Caco-2 (cell line): ENCODE measurements around the gene SLC9A8. TPM values are rescaled to one million over a fixed set of nuclear protein-coding genes. Genes with fewer than 3 reads are reported as not detected.
"Not testable (repeated sequence)": the region's sequence is repeated elsewhere in the genome, so short reads cannot be mapped to it uniquely, and the experiment has no call there.

Experiments
- BruUV-seq: library from RNA; stranded (reverse); fragments of 400-500 nt; replicated peaks from 2 replicates; lab custom pipeline; 2021; lab: Mats Ljungman, UMichigan
- CTCF ChIA-PET: fragments of 300-600 bp; sonication (Branson Sonifier 250); formaldehyde crosslinking; loops from one replicate; lab custom pipeline; 2022; ENCODE audit warnings: antibody characterized with exemption; lab: Charles Lee
- POLR2A ChIA-PET: fragments of 300-600 bp; sonication (Branson Sonifier 250); formaldehyde crosslinking; loops from one replicate; lab custom pipeline; 2022; ENCODE audit warnings: antibody characterized with exemption; lab: Charles Lee
- DNase-seq, 2 experiments: peaks; one replicate each; pipeline versions ENCODE4 v3.0.0 to v3.0.0-alpha.2; 2020 to 2022
- H3K27me3 ChIP-seq: replicated peaks from 2 replicates; pipeline ENCODE4 v1.6.0; 2011; ENCODE audit warnings: low read length; ENCODE audit not compliant: control insufficient read depth, insufficient read depth
- H3K36me3 ChIP-seq: 2 replicates; pipeline ENCODE4 v1.5.1; 2011; ENCODE audit warnings: low read length; ENCODE audit not compliant: control insufficient read depth, insufficient read depth
- H3K4me1 ChIP-seq: fragments of 250-450 bp; sonication (Bioruptor Pico); 2 replicates; pipeline ENCODE4 v1.5.1; 2020; ENCODE audit warnings: mild to moderate bottlenecking
- H3K4me3 ChIP-seq: 2 replicates; pipeline ENCODE4 v1.5.1; 2011; ENCODE audit warnings: low read depth, mild to moderate bottlenecking, control low read depth, low read length
- H3K9me3 ChIP-seq: fragments of 250-450 bp; sonication (Bioruptor Pico); 2 replicates; pipeline ENCODE4 v1.5.1; 2020; ENCODE audit warnings: mild to moderate bottlenecking, moderate library complexity
- H3K27ac Mint-ChIP-seq: one replicate; pipeline ENCODE4 v1.8.0; 2022; ENCODE audit warnings: mixed read lengths; ENCODE audit not compliant: unreplicated experiment
- H3K27me3 Mint-ChIP-seq: one replicate; pipeline ENCODE4 v1.8.0; 2022; ENCODE audit warnings: mixed read lengths; ENCODE audit not compliant: insufficient read depth, unreplicated experiment
- H3K36me3 Mint-ChIP-seq: one replicate; pipeline ENCODE4 v1.8.0; 2022; ENCODE audit warnings: mild to moderate bottlenecking, mixed read lengths; ENCODE audit not compliant: insufficient read depth, unreplicated experiment
- H3K4me1 Mint-ChIP-seq: one replicate; pipeline ENCODE4 v1.8.0; 2022; ENCODE audit warnings: low read depth, mixed read lengths; ENCODE audit not compliant: unreplicated experiment
- H3K4me3 Mint-ChIP-seq: one replicate; pipeline ENCODE4 v1.8.0; 2022; ENCODE audit warnings: mild to moderate bottlenecking, moderate library complexity, mixed read lengths; ENCODE audit not compliant: unreplicated experiment
- H3K9me3 Mint-ChIP-seq: one replicate; pipeline ENCODE4 v1.8.0; 2022; ENCODE audit warnings: mixed read lengths; ENCODE audit not compliant: unreplicated experiment
- CTCF ChIP-seq, 2 experiments: fragments of 200-600 bp in 1 of 2; IDR thresholded peaks; 1 replicate in 1 of 2; 2 replicates in 1 of 2; pipeline versions ENCODE4 v1.5.1 to v1.8.0; 2011 to 2022; ENCODE audit warnings: antibody characterized with exemption in 1 of 2, control low read depth in 1 of 2, inconsistent platforms in 1 of 2, low read depth in 1 of 2, low read length in 1 of 2, mild to moderate bottlenecking in 1 of 2, moderate library complexity in 1 of 2; ENCODE audit not compliant: insufficient read depth in 1 of 2, severe bottlenecking in 1 of 2, unreplicated experiment in 1 of 2
- intact Hi-C: fragments of 100-400 bp; cut with micrococcal nuclease; formaldehyde crosslinking; loops from one replicate; pipeline ENCODE4 v1.10.0; 2022; ENCODE audit not compliant: unreplicated experiment
- total RNA-seq: library from RNA; stranded (reverse); gene quantifications from 2 replicates; pipeline ENCODE4 v1.2.3, GENCODE V29; 2022

Gene SLC9A8
- total RNA-seq, 1 experiment from 2014 or later, result 21.4 TPM

GRCh38 chr20:49858076-49858585, 45.5 kb downstream of the SLC9A8 start:
- peaks cover 1% of the 10 kb centered on the region for H3K36me3 ChIP-seq
- no peaks in the 10 kb centered on the region for H3K27me3 ChIP-seq
- Mint-ChIP-seq H3K27ac (no peak overlapping the region), H3K9me3 (no peaks in the 10 kb centered on the region), H3K4me1 (no peaks in the 10 kb centered on the region), H3K36me3 (no peaks in the 10 kb centered on the region), H3K27me3 (no peaks in the 10 kb centered on the region), H3K4me3 (no peak overlapping the region)
- DNase-seq, result no peak
- ChIA-PET POLR2A (no interaction called here), CTCF (no interaction called here)
- H3K9me3 ChIP-seq, result no peaks in the 10 kb centered on the region
- intact Hi-C loops, result no loop called here
- no TSS peak for BruUV-seq
- H3K4me1 ChIP-seq, result no peaks in the 10 kb centered on the region
- no peak overlapping the region for H3K4me3 ChIP-seq
- no peak for TF ChIP-seq CTCF (IDR thresholded peaks at IDR 0.05; ENCODE audit: insufficient read depth in 1 of 2, low read depth in 1 of 2, low read length in 1 of 2, severe bottlenecking in 1 of 2, unreplicated experiment in 1 of 2)

GRCh38 chr20:49859011-49859410, 46.4 kb downstream of the SLC9A8 start:
- no peaks in the 10 kb centered on the region; the same call in 1 of the 2 replicates for H3K36me3 ChIP-seq
- DNase-seq, result peak in 1 of 2 experiments; percentile 39
- POLR2A ChIA-PET, result no interaction called here
- Mint-ChIP-seq H3K27ac (no peak overlapping the region), H3K9me3 (no peaks in the 10 kb centered on the region), H3K4me3 (no peak overlapping the region), H3K4me1 (no peaks in the 10 kb centered on the region), H3K36me3 (no peaks in the 10 kb centered on the region), H3K27me3 (no peaks in the 10 kb centered on the region)
- H3K4me1 ChIP-seq, result no peaks in the 10 kb centered on the region
- no peak for TF ChIP-seq CTCF (IDR thresholded peaks at IDR 0.05; ENCODE audit: insufficient read depth in 1 of 2, low read depth in 1 of 2, low read length in 1 of 2, severe bottlenecking in 1 of 2, unreplicated experiment in 1 of 2)
- CTCF ChIA-PET, result interaction anchor here (0.8 to 1.4 kb wide), 2 partner anchors 13 to 317 kb away, joined by 4 to 5 read pairs; no protein-coding TSS in a partner anchor
- no peak overlapping the region for H3K4me3 ChIP-seq
- no peaks in the 10 kb centered on the region for H3K27me3 ChIP-seq
- H3K9me3 ChIP-seq, result no peaks in the 10 kb centered on the region
- intact Hi-C loops, result loop anchor here (1.0 kb wide), 1 partner anchor 91 kb away; no protein-coding TSS in a partner anchor
- no TSS peak for BruUV-seq

GRCh38 chr20:49859807-49860206, 47.2 kb downstream of the SLC9A8 start:
- no peaks in the 10 kb centered on the region for H3K27me3 ChIP-seq
- peak in 1 of 2 experiments; percentile 40 for DNase-seq
- Mint-ChIP-seq H3K4me3 (no peak overlapping the region), H3K27me3 (no peaks in the 10 kb centered on the region), H3K27ac (no peak overlapping the region), H3K36me3 (no peaks in the 10 kb centered on the region), H3K9me3 (no peaks in the 10 kb centered on the region), H3K4me1 (no peaks in the 10 kb centered on the region)
- no peaks in the 10 kb centered on the region for H3K4me1 ChIP-seq
- H3K36me3 ChIP-seq, result peaks cover under 1% of the 10 kb centered on the region; the same call in 1 of the 2 replicates
- no peaks in the 10 kb centered on the region for H3K9me3 ChIP-seq
- no TSS peak for BruUV-seq
- TF ChIP-seq CTCF (IDR thresholded peaks at IDR 0.05; ENCODE audit: insufficient read depth in 1 of 2, low read depth in 1 of 2, low read length in 1 of 2, severe bottlenecking in 1 of 2, unreplicated experiment in 1 of 2), result no peak
- H3K4me3 ChIP-seq, result no peak overlapping the region
- CTCF ChIA-PET, result interaction anchor here (0.6 to 1.4 kb wide), 5 partner anchors 14 to 318 kb away, joined by 3 to 5 read pairs (median 4); no protein-coding TSS in a partner anchor
- intact Hi-C loops, result loop anchor here (1.0 kb wide), 1 partner anchor 92 kb away; no protein-coding TSS in a partner anchor
- POLR2A ChIA-PET, result no interaction called here

- H3K9me3 ChIP-seq, H3K9me3 Mint-ChIP-seq, H3K4me3 ChIP-seq, H3K36me3 ChIP-seq, intact Hi-C loops, H3K27me3 ChIP-seq, H3K4me3 Mint-ChIP-seq, H3K27ac Mint-ChIP-seq, H3K27me3 Mint-ChIP-seq, H3K4me1 Mint-ChIP-seq, BruUV-seq, H3K36me3 Mint-ChIP-seq, POLR2A ChIA-PET, H3K4me1 ChIP-seq: not testable (repeated sequence)
- CTCF ChIA-PET, result interaction anchor here (1.0 kb wide), 1 partner anchor 251 kb away, joined by 3 read pairs; no protein-coding TSS in a partner anchor
- DNase-seq, result peak in 1 of 2 experiments; percentile 24
Observed at GRCh38 chr20:49861232-49861631, 48.6 kb downstream of the SLC9A8 start.
